DMS79 treated with DMSO at 0.1 percent for 48 hours (cell line): ENCODE measurements around the gene SPDYE2B.
"Not testable (repeated sequence)": the region's sequence is repeated elsewhere in the genome, so short reads cannot be mapped to it uniquely, and the experiment has no call there.

Experiments used
- DNase-seq: peaks from one replicate; lab custom pipeline; 2025; lab: John Stamatoyannopoulos, UW

Gene SPDYE2B

GRCh38 chr7:102649924-102650323 is at the start of gene SPDYE2B:
Gene SPDYE2B, plus strand, starts transcription at chr7:102650319. Its CDS starts 2,030 bp downstream, at chr7:102652349.
- DNase-seq, result not testable (repeated sequence)

GRCh38 chr7:102602317-102602716 is 47.8 kb upstream of the SPDYE2B start:
- DNase-seq, result not testable (repeated sequence)

GRCh38 chr7:102604431-102605145 is 45.5 kb upstream of the SPDYE2B start:
- not testable (repeated sequence) for DNase-seq

DNA sequence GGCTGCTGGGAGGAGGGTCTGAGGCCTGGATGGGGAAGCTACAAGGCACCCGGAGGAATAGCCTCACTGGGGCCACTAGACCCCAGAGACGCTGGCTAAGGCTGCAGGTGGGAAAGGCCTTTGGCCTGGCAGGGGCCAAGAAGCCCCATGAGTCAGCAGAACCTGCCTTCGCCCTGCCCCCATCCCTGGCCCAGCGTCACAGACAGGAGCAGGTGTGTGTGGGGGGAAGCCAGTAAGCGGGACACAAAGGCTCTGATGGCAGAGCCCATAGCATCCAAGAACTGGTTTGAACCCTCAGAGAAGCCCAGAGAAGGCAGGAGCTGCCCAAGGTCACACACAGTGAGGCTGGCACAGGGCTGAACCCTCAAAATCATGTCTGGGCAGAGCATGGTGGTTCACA is 43.3 kb upstream of the SPDYE2B start:
- not testable (repeated sequence) for DNase-seq

DNA sequence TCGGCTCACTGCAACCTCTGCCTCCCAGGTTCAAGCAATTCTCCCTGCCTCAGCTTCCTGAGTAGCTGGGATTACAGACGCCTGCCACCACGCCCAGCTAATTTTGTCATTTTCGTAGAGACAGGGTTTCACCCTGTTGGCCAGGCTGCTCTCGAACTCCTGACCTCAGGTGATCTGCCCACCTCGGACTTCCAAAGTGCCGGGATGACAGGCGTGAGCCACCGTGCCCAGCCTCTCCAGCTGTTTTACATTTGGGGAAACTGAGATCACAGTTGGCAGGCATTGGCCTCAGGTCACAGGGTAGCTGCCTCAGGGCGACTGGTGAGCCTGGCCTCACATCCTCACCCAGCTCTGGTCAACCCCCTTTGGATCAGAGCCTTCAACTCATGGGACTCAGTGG is 40.4 kb upstream of the SPDYE2B start:
- DNase-seq, result not testable (repeated sequence)

- not testable (repeated sequence) for DNase-seq
Observed at GRCh38 chr7:102610441-102610840, 39.7 kb upstream of the SPDYE2B start.

DNA sequence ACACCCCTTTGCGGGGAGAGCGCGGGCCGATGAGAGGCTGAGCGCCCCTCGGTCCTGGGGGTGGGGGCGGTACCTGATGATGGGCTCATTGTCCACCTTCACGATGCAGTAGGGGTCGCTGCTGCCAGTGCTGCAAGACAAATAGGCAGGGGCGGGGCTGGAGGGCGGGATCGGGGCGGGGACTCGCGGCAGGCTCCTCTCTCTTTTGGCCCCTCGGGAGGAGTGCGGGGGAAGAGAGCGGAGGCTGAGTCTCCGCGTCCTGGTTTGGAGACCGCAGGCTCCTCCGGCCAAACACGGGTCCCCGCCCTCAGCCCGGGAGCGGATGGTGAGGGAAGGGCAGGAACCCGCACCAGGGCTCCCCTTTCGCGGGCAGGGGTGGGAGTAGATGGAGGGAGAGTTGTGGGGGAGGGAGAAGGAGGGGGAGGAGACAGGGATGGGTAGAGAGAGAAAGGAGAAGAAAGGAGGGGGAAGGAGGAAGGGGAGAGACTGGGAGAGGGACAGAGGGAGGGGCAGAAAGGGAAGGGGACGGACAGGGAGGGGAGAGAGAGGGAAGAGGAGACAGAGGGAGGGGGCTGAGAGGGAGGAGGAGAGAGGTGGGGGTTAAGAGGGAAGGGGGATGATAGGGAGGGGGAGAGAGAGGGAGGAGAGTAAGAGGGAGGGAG is 39.0 kb upstream of the SPDYE2B start:
- DNase-seq, result not testable (repeated sequence)

- not testable (repeated sequence) for DNase-seq
Observed at GRCh38 chr7:102611675-102612325, 38.3 kb upstream of the SPDYE2B start.

DNA sequence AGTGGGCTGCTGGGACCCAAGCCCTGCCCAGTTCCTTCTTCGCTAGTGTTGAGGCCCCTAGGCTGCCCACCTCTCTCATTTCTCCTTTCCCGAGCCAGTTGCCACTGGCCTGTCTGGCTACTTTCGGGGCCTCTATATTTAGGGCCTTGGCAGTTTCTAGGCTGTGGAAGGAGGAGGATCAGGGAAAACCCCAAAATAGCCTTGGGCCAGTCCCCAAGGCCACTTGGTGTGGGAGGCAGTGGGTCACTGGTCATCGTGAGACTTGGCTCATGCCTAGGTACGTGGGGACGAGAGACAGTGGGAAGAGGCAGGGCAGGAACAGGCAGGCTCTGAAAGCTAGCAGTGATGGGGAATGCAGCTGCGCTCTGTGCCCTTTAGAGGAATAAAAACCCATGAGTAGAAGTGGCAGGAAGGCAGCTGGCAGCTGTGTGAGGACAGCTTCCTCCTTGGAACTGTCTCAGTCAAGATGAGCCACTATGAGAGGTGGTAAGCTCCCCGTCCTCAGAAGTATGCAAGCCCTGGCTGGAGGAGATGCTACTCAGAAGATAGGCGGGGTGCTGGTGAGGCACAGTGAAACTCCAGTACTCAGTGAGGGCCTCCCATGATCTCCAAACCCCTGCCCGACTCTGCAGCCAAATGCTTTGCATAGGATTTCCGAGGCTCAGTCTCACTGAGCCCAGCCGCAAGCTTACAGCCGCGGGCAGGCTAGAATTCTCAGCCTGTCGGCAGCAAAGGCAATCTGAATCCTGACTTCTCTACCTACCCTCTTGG is 36.4 kb upstream of the SPDYE2B start:
- not testable (repeated sequence) for DNase-seq

DNA sequence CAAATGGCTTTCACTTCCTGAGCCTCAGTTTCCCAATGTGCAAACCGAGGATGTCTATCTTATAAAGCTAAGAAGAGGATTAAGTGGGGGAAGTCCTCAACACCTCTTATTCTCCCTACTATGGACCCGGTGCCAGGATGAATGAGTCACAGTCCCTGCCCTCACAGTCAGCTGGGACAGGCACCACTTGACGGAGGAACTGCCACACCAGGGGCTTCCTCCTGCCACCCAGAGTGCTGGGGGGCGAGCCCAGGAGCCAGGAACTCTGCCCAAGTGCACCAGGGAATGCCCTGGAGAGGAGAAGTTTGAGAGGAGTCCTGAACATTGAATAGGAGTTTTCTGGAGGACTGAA is 35.8 kb upstream of the SPDYE2B start:
- DNase-seq, result not testable (repeated sequence)

DNA sequence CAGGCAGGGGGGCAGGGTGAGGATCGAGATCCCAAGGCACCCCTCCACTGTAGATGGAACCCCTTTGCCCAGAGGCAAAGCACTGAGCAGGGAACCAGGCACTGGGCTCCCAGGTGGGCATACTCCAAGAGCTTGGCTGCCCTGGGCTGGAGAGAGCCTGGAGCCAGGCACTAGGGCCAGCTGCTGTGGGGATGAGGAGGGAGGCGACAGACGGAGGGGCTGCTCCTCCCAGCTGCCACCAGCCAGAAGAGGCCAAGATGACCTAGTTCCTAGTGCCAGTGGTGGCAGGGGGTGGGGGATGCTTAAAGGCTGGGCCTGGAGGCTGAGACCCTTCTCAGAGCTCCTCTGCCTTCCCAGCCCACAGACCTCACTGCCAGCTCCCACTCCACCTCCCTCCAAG is 35.2 kb upstream of the SPDYE2B start:
- not testable (repeated sequence) for DNase-seq

GRCh38 chr7:102615930-102616329 is 34.2 kb upstream of the SPDYE2B start:
- DNase-seq, result not testable (repeated sequence)

DNA sequence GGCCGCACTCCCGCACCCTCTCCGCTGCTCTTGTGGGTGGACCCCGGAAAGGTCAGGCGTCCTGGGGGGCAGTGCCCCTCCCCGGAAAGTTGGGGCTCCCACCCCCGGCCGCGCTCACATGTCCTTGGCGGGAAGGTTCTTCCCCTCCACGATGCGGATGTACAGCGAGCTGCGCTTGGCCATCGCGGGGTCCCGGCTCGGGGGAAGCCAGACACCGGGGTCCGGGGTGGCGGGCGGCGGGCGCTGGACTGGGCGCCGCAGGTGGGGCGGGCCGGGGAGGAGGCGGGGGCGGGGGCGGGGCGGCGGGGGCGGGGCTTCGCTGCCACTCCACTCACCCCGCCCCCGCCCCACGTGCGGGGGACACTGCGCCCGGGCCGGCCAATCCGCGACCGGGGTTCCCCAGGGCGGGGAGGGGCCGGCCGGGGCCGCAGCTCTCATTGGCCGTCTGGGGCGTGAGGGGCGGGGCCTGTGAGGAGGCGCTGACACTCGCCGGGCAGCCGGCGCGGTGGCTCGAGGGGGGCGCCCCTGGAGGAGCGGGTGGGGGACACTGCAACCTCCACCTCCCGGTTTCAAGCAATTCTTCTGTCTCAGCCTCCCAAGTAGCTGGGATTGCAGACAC is 33.5 kb upstream of the SPDYE2B start, which contains the start of gene RASA4:
Gene RASA4, minus strand, starts transcription at position 250 of the 619 bp plus-strand sequence. Its CDS starts 67 bp downstream, at position 183.
- DNase-seq, result not testable (repeated sequence)

DNA sequence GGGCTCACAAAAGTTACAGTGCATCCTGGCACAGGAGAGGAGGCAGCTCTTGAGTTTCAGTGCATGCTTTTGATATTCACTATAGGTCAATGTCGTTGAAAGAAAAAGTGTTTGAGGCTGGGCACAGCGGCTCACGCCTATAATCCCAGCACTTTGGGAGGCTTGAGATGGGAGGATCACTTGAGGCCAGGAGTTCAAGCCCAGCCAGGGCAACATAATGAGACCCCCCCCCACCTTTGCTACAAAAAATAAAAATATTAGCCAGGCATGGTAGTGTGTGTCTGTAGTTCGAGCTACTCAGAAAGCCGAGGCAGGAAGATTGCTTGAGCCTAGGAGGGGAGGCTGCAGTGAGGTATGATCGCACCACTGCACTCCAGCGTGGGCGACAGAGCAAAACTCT is 32.0 kb upstream of the SPDYE2B start:
- DNase-seq, result not testable (repeated sequence)

DNA sequence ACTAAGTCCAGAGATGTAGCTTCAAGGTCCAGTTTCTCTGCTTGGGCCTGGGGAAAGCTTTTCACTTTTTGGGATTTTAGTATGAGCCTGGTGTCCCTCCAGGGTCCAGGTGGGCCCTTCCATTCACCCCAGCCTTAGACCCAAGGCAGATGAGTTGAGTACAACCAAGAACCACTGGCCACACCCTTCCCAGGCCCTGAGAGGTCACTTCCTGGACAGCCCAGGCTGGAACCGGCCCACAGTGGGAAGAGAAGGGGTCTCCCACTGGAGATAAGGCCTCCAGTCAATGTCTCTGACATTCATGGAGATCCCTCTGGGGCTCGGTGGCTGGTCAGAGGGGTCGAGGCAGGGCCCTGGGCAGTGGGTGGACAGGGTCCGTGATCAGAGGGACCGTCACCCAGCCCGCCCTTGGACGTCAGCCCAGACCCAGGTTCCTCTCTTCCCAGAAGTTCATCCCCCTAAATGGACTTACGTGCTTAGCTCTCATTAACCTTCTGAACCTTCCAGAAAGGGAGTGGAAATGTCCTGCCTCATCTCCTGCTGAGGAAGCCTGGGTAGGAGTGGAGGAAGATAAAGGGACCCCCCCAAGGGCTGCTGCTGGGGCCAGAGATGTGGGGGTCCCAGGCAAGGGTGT is 22.7 kb upstream of the SPDYE2B start:
- not testable (repeated sequence) for DNase-seq

DNA sequence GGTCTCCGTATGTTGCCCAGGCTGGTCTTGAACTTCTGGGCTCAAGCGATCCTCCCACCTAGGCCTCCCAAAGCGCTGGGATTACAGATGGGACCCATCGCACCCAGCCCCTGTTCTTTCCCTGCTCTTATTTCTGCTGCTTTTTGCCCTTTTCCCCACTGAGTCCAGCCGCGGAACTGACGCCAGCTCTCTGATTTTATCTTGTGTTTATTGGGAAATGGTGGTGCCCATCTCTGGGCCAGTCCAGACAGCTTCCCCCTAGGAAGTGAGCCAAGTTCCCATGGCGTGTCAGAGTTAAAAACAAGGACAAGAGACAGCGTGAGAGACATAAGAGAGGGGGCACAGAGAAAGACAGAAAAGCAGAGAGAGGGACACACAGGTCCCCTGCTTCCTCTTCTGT is 19.5 kb upstream of the SPDYE2B start:
- DNase-seq, result not testable (repeated sequence)

DNA sequence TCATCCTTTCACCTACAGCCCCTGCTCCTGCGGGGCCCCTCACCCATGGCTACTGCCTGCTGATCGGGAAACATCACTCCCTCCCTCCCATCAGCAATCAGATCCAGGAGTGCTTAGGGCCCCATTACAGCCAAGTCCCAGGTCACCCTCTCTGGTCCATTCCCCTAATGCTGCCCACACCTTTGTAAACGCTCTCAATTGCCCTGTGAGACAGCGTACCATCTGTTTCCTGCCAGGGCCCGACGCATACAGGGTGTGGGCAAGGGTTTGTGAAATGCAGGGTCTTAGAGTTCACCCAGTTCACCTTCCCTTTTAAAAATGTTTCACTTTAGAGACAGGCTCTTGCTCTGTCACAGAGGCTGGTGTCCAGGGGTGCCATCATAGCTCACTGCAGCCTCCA is 15.8 kb upstream of the SPDYE2B start:
- not testable (repeated sequence) for DNase-seq

DNA sequence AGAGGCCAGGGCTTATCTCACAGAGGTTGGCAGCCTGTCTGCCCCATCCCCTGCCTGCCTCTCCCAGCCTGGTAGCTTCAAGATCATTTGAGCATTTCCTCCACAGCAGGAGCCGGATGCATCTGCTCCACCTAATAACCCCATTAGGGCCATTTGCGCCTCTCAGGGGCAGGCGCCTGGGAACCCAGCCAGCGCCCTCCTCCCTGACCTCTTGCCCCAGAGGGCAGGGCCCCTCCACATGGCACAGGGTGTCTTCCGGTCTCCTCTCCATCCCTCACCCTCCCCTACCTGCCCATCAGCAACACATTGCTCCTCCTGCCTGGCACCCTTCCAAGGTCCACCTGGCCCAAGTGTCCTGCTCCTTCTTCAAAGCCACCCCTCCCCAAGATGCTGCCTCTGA is 14.8 kb upstream of the SPDYE2B start:
- DNase-seq, result not testable (repeated sequence)

DNA sequence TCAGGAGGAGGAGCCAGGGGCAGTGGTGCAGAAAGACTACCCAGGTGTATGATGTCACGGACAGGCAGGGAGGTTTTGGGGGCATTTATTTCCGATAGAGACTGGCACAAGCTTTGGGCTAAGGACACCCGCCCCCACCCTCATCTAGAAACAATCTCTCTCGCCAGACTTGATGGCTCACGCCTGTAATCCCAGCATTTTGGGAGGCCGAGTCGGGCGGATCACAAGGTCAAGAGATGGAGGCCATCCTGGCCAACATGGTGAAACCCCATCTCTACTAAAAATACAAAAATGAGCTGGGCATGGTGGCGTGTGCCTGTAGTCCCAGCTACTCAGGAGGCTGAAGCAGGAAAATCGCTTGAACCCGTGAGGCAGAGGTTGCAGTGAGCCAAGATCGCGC is 13.2 kb upstream of the SPDYE2B start:
- DNase-seq, result not testable (repeated sequence)

DNA sequence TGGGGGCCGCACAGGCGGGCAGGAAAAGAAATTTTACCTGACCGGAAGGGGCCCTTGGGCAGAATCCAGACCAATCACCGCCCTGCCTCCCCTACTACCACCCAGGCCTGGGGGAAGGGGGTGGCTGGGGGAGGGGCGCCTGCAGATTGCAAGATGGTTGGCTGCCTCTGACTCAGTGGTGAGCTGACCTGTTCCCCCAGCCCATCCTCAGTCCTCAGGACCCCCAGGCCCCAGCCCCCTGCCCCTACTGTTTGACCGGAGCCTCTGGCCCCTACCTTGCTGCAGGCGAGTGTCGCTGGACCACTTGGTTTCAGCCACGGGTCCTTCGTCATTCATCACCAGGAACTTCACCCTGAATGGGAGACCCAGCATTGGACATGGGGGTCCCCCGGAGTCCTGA is 11.3 kb upstream of the SPDYE2B start:
- DNase-seq, result not testable (repeated sequence)

GRCh38 chr7:102642691-102643090 is 7.4 kb upstream of the SPDYE2B start, which contains the start of gene UPK3BL1:
Gene UPK3BL1, minus strand, starts transcription at chr7:102642791. Its CDS starts 50 bp downstream, at chr7:102642741.
- DNase-seq, result not testable (repeated sequence)
